Parathyroid adenoma (tissue), 2 donors: ENCODE results near the gene CHTOP.

Experiments
- H2AFZ ChIP-seq: fragments of 300-600 bp; sonication (generic); one replicate; pipeline ENCODE4 v1.7.0; 2017; ENCODE audit warnings: antibody characterized with exemption, mild to moderate bottlenecking
- H3K27ac ChIP-seq: fragments of 300-600 bp; sonication (generic); one replicate; pipeline ENCODE4 v1.7.0; 2017
- H3K27me3 ChIP-seq: fragments of 300-600 bp; sonication (generic); one replicate; pipeline ENCODE4 v1.7.0; 2017; ENCODE audit warnings: low read length; ENCODE audit not compliant: control insufficient read depth, insufficient read depth
- H3K36me3 ChIP-seq: fragments of 300-600 bp; sonication (generic); one replicate; pipeline ENCODE4 v1.7.0; 2017; ENCODE audit warnings: low read length; ENCODE audit not compliant: control insufficient read depth, insufficient read depth
- H3K4me1 ChIP-seq: fragments of 300-600 bp; sonication (generic); one replicate; pipeline ENCODE4 v1.7.0; 2017; ENCODE audit warnings: control low read depth
- H3K4me2 ChIP-seq: fragments of 300-600 bp; sonication (generic); one replicate; pipeline ENCODE4 v1.7.0; 2017; ENCODE audit warnings: low read length
- H3K4me3 ChIP-seq: fragments of 300-600 bp; sonication (generic); one replicate; pipeline ENCODE4 v1.7.0; 2017; ENCODE audit warnings: low read depth, low read length
- H3K79me2 ChIP-seq: fragments of 300-600 bp; sonication (generic); one replicate; pipeline ENCODE4 v1.7.0; 2017; ENCODE audit warnings: control low read depth
- H3K9ac ChIP-seq: fragments of 300-600 bp; sonication (generic); one replicate; pipeline ENCODE4 v1.7.0; 2017; ENCODE audit warnings: mild to moderate bottlenecking
- H3K9me3 ChIP-seq: fragments of 300-600 bp; sonication (generic); one replicate; pipeline ENCODE4 v1.7.0; 2017; ENCODE audit warnings: low read length; ENCODE audit not compliant: control insufficient read depth
- TF ChIP-seq, protein P1 (sequence below): fragments of 300-600 bp; sonication (generic); IDR thresholded peaks from one replicate; pipeline ENCODE4 v1.7.0; 2017; ENCODE audit warnings: antibody characterized with exemption, mild to moderate bottlenecking
- donor health status: primary hyperparathyroidism.

CHTOP gene

DNA sequence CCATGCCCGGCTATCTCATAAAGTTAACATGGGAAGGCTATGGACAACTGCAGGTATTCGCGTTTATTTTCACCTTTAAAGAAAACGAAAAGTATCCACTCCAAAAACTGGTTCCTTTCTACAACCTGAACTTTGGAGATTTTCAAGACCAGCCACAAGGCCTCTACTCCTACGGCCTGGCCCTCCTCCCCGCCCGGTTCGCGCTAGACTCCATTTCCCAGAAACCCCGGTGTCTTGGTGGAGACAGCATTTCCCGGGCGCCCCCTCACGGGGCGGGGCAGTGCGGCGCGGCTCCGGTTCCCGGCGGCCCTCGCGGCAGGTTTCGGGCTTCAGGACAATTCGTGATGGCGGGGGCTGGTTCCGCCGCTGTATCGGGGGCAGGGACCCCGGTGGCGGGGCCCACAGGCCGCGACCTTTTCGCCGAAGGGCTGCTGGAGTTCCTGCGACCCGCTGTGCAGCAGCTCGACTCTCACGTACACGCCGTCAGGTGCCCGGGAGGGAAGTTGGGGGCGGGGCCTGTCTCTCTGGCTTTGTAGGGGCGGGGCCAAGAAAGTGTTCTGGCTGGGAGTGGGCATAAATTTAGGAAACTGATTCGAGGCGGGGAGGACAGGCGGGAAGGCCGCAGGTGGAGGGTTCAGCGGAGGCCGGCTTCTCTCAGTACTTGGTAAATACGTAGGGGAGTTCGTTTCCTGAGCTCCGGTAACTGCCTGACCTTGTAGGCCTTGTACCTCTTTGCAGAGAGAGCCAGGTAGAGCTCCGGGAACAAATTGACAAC, 24.7 kb downstream of the CHTOP start, which contains the start of gene SNAPIN:
Gene SNAPIN (plus strand): TSS at position 304 of the 775 bp plus-strand sequence. CDS start 41 bp downstream, at position 345.
- H3K36me3 ChIP-seq: no peaks in the 10 kb centered on the region
- peak within 1 kb of the TSS; percentile 80 for H3K4me2 ChIP-seq
- peak within 1 kb of the TSS; percentile 11 for H3K9ac ChIP-seq
- H3K4me3 ChIP-seq: peak within 1 kb of the TSS; percentile 87
- TF ChIP-seq, protein P1, sequence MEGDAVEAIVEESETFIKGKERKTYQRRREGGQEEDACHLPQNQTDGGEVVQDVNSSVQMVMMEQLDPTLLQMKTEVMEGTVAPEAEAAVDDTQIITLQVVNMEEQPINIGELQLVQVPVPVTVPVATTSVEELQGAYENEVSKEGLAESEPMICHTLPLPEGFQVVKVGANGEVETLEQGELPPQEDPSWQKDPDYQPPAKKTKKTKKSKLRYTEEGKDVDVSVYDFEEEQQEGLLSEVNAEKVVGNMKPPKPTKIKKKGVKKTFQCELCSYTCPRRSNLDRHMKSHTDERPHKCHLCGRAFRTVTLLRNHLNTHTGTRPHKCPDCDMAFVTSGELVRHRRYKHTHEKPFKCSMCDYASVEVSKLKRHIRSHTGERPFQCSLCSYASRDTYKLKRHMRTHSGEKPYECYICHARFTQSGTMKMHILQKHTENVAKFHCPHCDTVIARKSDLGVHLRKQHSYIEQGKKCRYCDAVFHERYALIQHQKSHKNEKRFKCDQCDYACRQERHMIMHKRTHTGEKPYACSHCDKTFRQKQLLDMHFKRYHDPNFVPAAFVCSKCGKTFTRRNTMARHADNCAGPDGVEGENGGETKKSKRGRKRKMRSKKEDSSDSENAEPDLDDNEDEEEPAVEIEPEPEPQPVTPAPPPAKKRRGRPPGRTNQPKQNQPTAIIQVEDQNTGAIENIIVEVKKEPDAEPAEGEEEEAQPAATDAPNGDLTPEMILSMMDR: peak; percentile 9
- H3K4me1 ChIP-seq: no peaks in the 10 kb centered on the region
- H3K9me3 ChIP-seq: no peaks in the 10 kb centered on the region
- H3K79me2 ChIP-seq: peaks cover 4% of the 10 kb centered on the region
- H2AFZ ChIP-seq: peak within 1 kb of the TSS; percentile 86
- peak within 1 kb of the TSS; percentile 88 for H3K27ac ChIP-seq
- H3K27me3 ChIP-seq: no peaks in the 10 kb centered on the region

GRCh38 chr1:153659175-153659534, 25.3 kb downstream of the CHTOP start:
- H3K36me3 ChIP-seq: no peaks in the 10 kb centered on the region
- no peaks in the 10 kb centered on the region for H3K27me3 ChIP-seq
- H3K27ac ChIP-seq: peak overlapping the region; percentile 88
- no peaks in the 10 kb centered on the region for H3K9me3 ChIP-seq
- H2AFZ ChIP-seq: peak overlapping the region; percentile 86
- no peaks in the 10 kb centered on the region for H3K4me1 ChIP-seq
- peak overlapping the region; percentile 11 for H3K9ac ChIP-seq
- peaks cover 4% of the 10 kb centered on the region for H3K79me2 ChIP-seq
- TF ChIP-seq, protein P1: no peak
- peak overlapping the region; percentile 80 for H3K4me2 ChIP-seq
- H3K4me3 ChIP-seq: peak overlapping the region; percentile 87

DNA sequence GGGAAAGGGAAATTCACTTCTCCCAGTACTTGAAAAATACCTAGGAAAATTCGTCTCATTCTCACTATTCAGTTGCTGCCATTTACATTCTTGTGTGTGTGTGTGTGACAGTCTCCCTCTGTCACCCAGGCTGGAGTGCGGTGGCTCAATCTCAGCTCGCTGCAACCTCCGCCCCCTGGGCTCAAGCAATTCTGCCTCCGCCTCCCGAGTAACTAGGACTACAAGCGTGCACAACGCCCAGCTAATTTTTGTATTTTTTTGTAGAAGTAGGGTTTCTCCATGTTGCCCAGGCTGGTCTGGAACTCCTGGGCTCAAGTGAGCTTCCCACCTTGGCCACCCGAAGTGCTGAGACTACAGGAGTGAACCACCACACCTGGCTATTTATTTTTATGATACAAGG, 25.8 kb downstream of the CHTOP start:
- H3K9ac ChIP-seq: no peak overlapping the region
- H3K4me3 ChIP-seq: peak overlapping the region; percentile 87
- no peaks in the 10 kb centered on the region for H3K36me3 ChIP-seq

DNA sequence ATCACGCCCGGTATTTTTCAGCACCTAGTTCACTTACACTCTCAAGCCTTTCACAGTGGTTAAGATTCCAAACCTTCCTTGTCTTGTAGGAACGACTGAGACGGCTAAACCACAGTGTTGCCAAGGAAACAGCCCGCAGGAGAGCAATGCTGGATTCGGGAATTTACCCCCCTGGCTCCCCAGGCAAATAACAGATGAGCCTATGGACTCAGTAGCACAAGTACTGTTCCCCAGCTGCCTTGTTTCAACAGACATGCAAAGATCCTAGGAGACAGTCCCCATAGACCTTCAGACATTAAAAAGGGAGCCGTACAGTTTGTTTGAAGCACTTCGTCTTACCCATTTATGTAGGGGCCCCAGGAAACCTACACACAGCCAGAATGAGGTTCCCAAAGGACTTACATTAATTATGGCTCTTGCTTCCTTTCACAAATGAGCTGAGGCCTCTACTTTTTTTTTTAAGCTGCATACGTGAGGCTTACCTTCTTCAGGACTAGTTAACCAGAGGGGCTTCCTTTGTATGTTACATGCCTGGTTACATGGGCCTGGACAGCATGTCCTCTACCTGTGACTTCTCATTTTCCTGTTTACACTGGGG, 27.3 kb downstream of the CHTOP start:
- Histone ChIP-seq H3K9ac (no peak overlapping the region), H3K27ac (no peak overlapping the region)

More for the DNA sequence above, 25.8 kb downstream of the CHTOP start:
- Histone ChIP-seq H3K79me2 (peaks cover 4% of the 10 kb centered on the region), H3K27me3 (no peaks in the 10 kb centered on the region), H3K4me2 (peak overlapping the region; percentile 80), H3K9me3 (no peaks in the 10 kb centered on the region), H3K4me1 (no peaks in the 10 kb centered on the region), H3K27ac (no peak overlapping the region), H2AFZ (no peak overlapping the region)
- TF ChIP-seq, protein P1: no peak

More for the DNA sequence above, 27.3 kb downstream of the CHTOP start:
- H3K4me1 ChIP-seq: no peaks in the 10 kb centered on the region
- TF ChIP-seq, protein P1: no peak
- no peaks in the 10 kb centered on the region for H3K27me3 ChIP-seq
- H2AFZ ChIP-seq: no peak overlapping the region
- no peak overlapping the region for H3K4me3 ChIP-seq
- H3K9me3 ChIP-seq: no peaks in the 10 kb centered on the region
- no peaks in the 10 kb centered on the region for H3K36me3 ChIP-seq
- H3K4me2 ChIP-seq: no peak overlapping the region
- H3K79me2 ChIP-seq: peaks cover 4% of the 10 kb centered on the region
